Measurements from ENCODE around the gene C3orf18. TPM values are rescaled to one million over a fixed set of nuclear protein-coding genes. Genes with fewer than 3 reads are reported as not detected.

The C3orf18 gene
- total and polyA plus RNA-seq, 7 donors, result 1.8 to 28.0 (median 13.3) TPM

- WGBS, 2 donors, result 67% methylated on average over 6 of the region's 6 CpGs
- TF ChIP-seq EP300 (IDR thresholded peaks at IDR 0.05) (no peak), POLR2A (IDR thresholded peaks at IDR 0.05) (no peak), CTCF (IDR thresholded peaks at IDR 0.05) (no peak), POLR2AphosphoS5 (IDR thresholded peaks at IDR 0.05) (no peak)
- Histone ChIP-seq H3K9me3 (no peaks in the 10 kb centered on the region), H3K36me3 (peaks cover 0 to 3% (median 0%) of the 10 kb centered on the region in 4 donors), H3K27me3 (no peaks in the 10 kb centered on the region), H3K27ac (peak overlapping the region in 2 of 4 donors; percentile 78 to 87), H3K4me3 (peak overlapping the region in 1 of 4 donors; percentile 73), H3K4me1 (peaks cover 0 to 67% (median 43%) of the 10 kb centered on the region in 4 donors)
- DNase-seq, result no peak
- intact Hi-C loops (cut with DNase I), result loop anchor here (5.0 to 10.0 kb wide), 2 partner anchors 266 to 272 kb away; partner anchors contain the start of gene ZMYND10
Measured at GRCh38 chr3:50612970-50613846, 45.7 kb upstream of the C3orf18 start.

GRCh38 chr3:50612234-50612882 is 44.8 kb upstream of the C3orf18 start:
- Histone ChIP-seq H3K4me1 (peaks cover 0 to 58% (median 35%) of the 10 kb centered on the region in 4 donors), H3K9me3 (no peaks in the 10 kb centered on the region), H3K27me3 (no peaks in the 10 kb centered on the region), H3K4me3 (peak overlapping the region; percentile 47 to 73 (median 63)), H3K27ac (peak overlapping the region; percentile 78 to 87 (median 82)), H3K36me3 (peaks cover 0 to 12% (median 3%) of the 10 kb centered on the region in 4 donors)
- 2 to 7% methylated on average over 29 of the region's 29 CpGs for WGBS, 2 donors
- no peak for DNase-seq
- intact Hi-C loops (cut with DNase I), result loop anchor here (5.0 to 10.0 kb wide), 2 partner anchors 265 to 272 kb away; partner anchors contain the start of gene ZMYND10
- TF ChIP-seq POLR2AphosphoS5 (IDR thresholded peaks at IDR 0.05) (no peak), CTCF (IDR thresholded peaks at IDR 0.05) (no peak), POLR2A (IDR thresholded peaks at IDR 0.05) (peak in 1 of 2 donors; percentile 28), EP300 (IDR thresholded peaks at IDR 0.05) (no peak)

- 0% methylated on average over 75 of the region's 75 CpGs for WGBS, 2 donors
- peaks cover 0 to 19% (median 7%) of the 10 kb centered on the region in 4 donors for H3K36me3 ChIP-seq
- no peaks in the 10 kb centered on the region for H3K9me3 ChIP-seq
- H3K27me3 ChIP-seq, result no peaks in the 10 kb centered on the region
- peak; percentile 97 for DNase-seq
- intact Hi-C loops (cut with DNase I), result loop anchor here (5.0 to 10.0 kb wide), 2 partner anchors 264 to 273 kb away; partner anchors contain the start of gene ZMYND10
- H3K27ac ChIP-seq, result peak within 1 kb of the TSS; percentile 78 to 87 (median 82)
- peak in 2 of 4 experiments; percentile 9 to 11 for TF ChIP-seq CTCF (IDR thresholded peaks at IDR 0.05)
- peak; percentile 70 to 86 (median 79) for TF ChIP-seq POLR2AphosphoS5 (IDR thresholded peaks at IDR 0.05)
- TF ChIP-seq EP300 (IDR thresholded peaks at IDR 0.05), result peak in 1 of 4 donors; percentile 16
- TF ChIP-seq POLR2A (IDR thresholded peaks at IDR 0.05), result peak; percentile 62 to 75
- peak within 1 kb of the TSS; percentile 47 to 73 (median 63) for H3K4me3 ChIP-seq
- peaks cover 0 to 57% (median 34%) of the 10 kb centered on the region in 4 donors for H3K4me1 ChIP-seq
Measured at GRCh38 chr3:50611464-50612233, 44.1 kb upstream of the C3orf18 start, which contains the start of gene CISH. Gene CISH (minus strand): TSS chr3:50611774. CDS start chr3:50611650, 124 bp downstream.

DNA sequence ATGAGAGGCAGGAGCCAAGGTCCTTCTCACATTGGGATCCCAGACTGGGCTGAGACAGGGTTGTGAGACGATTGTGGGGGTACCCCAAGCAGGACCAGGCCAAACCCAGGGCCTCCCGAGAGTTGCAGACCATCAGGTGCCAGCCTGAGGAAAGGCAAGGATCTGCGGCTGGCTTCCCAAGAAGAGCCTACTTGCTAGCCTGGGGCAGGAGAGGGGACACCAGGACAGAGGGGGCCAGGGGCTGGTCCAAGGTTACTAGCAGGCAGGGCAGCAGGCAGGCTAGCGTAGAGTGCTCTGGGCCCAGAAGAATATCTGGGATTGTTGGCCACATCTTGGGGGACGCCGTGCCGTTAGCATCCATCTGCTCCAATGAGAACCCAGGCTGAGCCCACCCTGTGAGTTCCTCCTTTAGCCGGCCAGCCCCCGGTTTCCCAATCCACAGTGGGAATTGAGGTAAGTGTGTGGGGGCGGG is 43.5 kb upstream of the C3orf18 start:
- Histone ChIP-seq H3K9me3 (no peaks in the 10 kb centered on the region), H3K27me3 (no peaks in the 10 kb centered on the region), H3K27ac (peak overlapping the region; percentile 78 to 87 (median 82)), H3K36me3 (peaks cover 0 to 25% (median 10%) of the 10 kb centered on the region in 4 donors), H3K4me3 (peak overlapping the region; percentile 47 to 73 (median 63)), H3K4me1 (peaks cover 0 to 51% (median 34%) of the 10 kb centered on the region in 4 donors)
- intact Hi-C loops (cut with DNase I), result loop anchor here (5.0 to 10.0 kb wide), 2 partner anchors 264 to 274 kb away; partner anchors contain the start of gene ZMYND10
- WGBS, 2 donors, result 2 to 3% methylated on average over 10 of the region's 10 CpGs
- DNase-seq, result peak; percentile 84
- no peak for TF ChIP-seq POLR2AphosphoS5 (IDR thresholded peaks at IDR 0.05)
- no peak for TF ChIP-seq POLR2A (IDR thresholded peaks at IDR 0.05)
- TF ChIP-seq CTCF (IDR thresholded peaks at IDR 0.05), result no peak
- TF ChIP-seq EP300 (IDR thresholded peaks at IDR 0.05), result no peak

Data from sigmoid colon (tissue), 7 donors.